Erythroblast (primary cell): Measurements from ENCODE around the gene TPCN2.

Experiments used
- GATA1 ChIP-seq: IDR thresholded peaks from 2 replicates; pipeline ENCODE4 v1.6.1; 2011; ENCODE audit warnings: low read depth, mild to moderate bottlenecking, control low read depth, low read length, moderate library complexity
- POLR2A ChIP-seq: IDR thresholded peaks from 2 replicates; pipeline ENCODE4 v1.6.1; 2011; ENCODE audit warnings: mild to moderate bottlenecking, low read length

DNA sequence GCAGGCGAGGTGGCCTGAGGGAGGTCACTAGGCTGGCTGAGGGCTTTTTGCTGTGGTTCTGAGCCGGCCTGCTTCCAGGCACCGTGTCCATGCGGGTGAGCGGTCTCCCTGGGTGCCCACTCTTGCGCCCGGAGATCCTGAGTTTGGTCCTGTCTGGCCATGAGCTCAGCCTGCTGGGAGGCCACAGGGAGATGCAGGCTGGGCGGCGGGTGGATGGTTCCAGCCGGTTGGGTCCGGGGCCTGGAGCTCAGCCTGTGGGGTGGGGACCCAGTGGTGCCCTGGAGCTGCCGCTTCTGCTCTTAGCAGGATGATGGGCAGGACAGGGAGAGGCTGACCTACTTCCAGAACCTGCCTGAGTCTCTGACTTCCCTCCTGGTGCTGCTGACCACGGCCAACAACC, 18.5 kb downstream of the TPCN2 start:
- no peak for TF ChIP-seq POLR2A
- TF ChIP-seq GATA1 = no peak
